Coronary artery (tissue), 2 donors: Measurements from ENCODE around the gene AGR2.

ENCODE experiments used
- DNase-seq: peaks from one replicate; pipeline ENCODE4 v3.0.0-alpha.2; 2017; ENCODE audit warnings: low spot score
- H3K27ac ChIP-seq, 2 donors: fragments of 200-600 bp; sonication (generic); one replicate each; pipeline ENCODE4 v1.5.1; 2016 to 2019
- H3K4me3 ChIP-seq: fragments of 200-600 bp; sonication (generic); 2 replicates; pipeline ENCODE4 v1.5.1; 2016; ENCODE audit warnings: mild to moderate bottlenecking, moderate library complexity
- CTCF ChIP-seq: fragments of 200-600 bp; sonication (generic); IDR thresholded peaks from one replicate; pipeline ENCODE4 v1.5.1; 2019; ENCODE audit warnings: antibody characterized with exemption

Gene AGR2

GRCh38 chr7:16791071-16791470 is 13.7 kb downstream of the AGR2 start:
- no peak for DNase-seq
- H3K27ac ChIP-seq: no peak overlapping the region
- no peak for TF ChIP-seq CTCF
- no peak overlapping the region for H3K4me3 ChIP-seq

- no peak for DNase-seq
- H3K27ac ChIP-seq: no peak overlapping the region
Measured at GRCh38 chr7:16787127-16787526, 17.7 kb downstream of the AGR2 start.

DNA sequence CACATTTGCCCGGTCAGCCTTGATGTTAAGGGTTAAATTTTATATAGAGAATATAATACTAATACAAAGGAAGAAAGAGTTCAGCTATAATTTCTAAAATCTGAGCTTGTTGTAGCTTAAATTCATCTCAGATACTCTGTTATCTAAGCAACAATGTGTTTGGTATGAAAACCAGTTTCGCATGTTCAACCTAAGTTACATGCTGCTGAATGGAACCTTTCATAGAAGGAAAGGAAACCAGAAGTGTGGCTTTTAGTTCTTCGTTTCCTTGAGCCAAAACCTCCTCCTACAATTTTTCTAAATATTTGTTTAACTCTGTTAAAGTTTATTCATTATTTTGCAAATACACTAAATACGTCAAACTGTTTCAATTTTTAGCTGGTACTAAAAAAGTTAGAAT is 18.5 kb downstream of the AGR2 start:
- no peak for DNase-seq

More at GRCh38 chr7:16787127-16787526, 17.7 kb downstream of the AGR2 start:
- no peak for TF ChIP-seq CTCF
- no peak overlapping the region for H3K4me3 ChIP-seq

DNA sequence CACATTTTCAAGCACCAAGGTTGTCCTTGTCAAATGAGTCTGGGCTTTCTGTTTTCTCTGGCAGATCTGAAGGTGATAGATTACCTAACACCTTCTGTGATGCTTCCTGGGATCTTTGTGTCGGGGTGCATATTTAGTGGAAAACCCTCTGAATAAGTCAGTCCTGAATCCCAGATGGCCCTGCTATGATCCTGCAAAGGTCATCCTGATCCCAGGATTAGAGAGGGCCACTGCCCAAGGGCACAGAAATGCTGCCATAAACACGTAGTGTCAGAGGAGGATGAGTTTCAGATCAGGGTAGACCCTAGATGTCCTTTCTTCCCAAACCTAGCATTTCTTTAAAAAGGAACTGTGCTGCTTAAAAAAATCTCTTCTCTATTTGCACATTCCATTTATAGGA is 19.0 kb downstream of the AGR2 start:
- Histone ChIP-seq H3K4me3 (no peak overlapping the region), H3K27ac (no peak overlapping the region)
- no peak for TF ChIP-seq CTCF
- DNase-seq: no peak

More for the DNA sequence above, 18.5 kb downstream of the AGR2 start:
- Histone ChIP-seq H3K4me3 (no peak overlapping the region), H3K27ac (no peak overlapping the region)
- no peak for TF ChIP-seq CTCF

GRCh38 chr7:16785321-16785720 is 19.5 kb downstream of the AGR2 start:
- Histone ChIP-seq H3K27ac (no peak overlapping the region), H3K4me3 (no peak overlapping the region)
- DNase-seq: no peak
- TF ChIP-seq CTCF: no peak

GRCh38 chr7:16780596-16780995 is 24.2 kb downstream of the AGR2 start:
- no peak for TF ChIP-seq CTCF
- H3K27ac ChIP-seq: no peak overlapping the region
- no peak for DNase-seq
- H3K4me3 ChIP-seq: no peak overlapping the region

- DNase-seq: no peak
- TF ChIP-seq CTCF: no peak
- no peak overlapping the region for H3K4me3 ChIP-seq
- no peak overlapping the region for H3K27ac ChIP-seq
Measured at GRCh38 chr7:16779051-16779450, 25.7 kb downstream of the AGR2 start.
